Neural progenitor cell (in vitro differentiated cells): Measurements from ENCODE around the gene LRRTM3.

ENCODE experiments used
- EZH2 ChIP-seq: fragments of 200-600 bp; sonication (generic); IDR thresholded peaks from 2 replicates; pipeline ENCODE4 v1.6.1; 2017; ENCODE audit warnings: antibody characterized with exemption, mild to moderate bottlenecking, moderate library complexity
- TF ChIP-seq, protein P1 (sequence below): fragments of 200-600 bp; sonication (generic); IDR thresholded peaks from 2 replicates; pipeline ENCODE4 v1.5.1; 2017; ENCODE audit warnings: antibody characterized with exemption, mild to moderate bottlenecking

DNA sequence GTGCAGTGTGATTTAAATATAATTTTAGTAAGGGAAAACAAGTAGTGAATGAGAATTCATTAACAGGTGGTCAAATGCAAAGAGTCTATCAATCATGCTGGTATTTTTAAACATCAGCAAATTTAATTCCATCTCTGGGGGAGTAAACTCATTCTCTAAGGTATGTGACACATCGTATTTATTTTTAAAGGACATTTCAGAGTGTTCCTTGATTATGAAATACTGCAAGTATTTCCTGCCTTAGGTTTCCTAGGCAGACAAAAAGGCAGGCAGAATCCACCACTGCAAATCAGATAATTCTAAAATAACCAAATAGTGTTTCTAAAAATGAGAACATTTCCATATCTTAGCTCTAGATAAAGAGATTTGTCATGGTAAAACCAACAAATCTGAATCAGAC lies 193.8 kb downstream of the LRRTM3 start:
- TF ChIP-seq, protein P1, sequence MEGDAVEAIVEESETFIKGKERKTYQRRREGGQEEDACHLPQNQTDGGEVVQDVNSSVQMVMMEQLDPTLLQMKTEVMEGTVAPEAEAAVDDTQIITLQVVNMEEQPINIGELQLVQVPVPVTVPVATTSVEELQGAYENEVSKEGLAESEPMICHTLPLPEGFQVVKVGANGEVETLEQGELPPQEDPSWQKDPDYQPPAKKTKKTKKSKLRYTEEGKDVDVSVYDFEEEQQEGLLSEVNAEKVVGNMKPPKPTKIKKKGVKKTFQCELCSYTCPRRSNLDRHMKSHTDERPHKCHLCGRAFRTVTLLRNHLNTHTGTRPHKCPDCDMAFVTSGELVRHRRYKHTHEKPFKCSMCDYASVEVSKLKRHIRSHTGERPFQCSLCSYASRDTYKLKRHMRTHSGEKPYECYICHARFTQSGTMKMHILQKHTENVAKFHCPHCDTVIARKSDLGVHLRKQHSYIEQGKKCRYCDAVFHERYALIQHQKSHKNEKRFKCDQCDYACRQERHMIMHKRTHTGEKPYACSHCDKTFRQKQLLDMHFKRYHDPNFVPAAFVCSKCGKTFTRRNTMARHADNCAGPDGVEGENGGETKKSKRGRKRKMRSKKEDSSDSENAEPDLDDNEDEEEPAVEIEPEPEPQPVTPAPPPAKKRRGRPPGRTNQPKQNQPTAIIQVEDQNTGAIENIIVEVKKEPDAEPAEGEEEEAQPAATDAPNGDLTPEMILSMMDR: no peak
- TF ChIP-seq EZH2: no peak
